Duodenal mucosa (tissue), 2 donors: ENCODE data around the gene TMEM41B.

Experiments
- H3K27ac ChIP-seq: one replicate; pipeline ENCODE4 v1.7.0; 2013; ENCODE audit warnings: low read depth, low read length
- H3K27me3 ChIP-seq, 2 donors: one replicate each; pipeline ENCODE4 v1.7.0; 2013; ENCODE audit warnings: low read length in 2 of 2, control low read depth in 1 of 2; ENCODE audit not compliant: insufficient read depth in 2 of 2, control insufficient read depth in 1 of 2
- H3K36me3 ChIP-seq, 2 donors: one replicate each; pipeline ENCODE4 v1.7.0; 2013; ENCODE audit warnings: low read length in 2 of 2, control low read depth in 1 of 2; ENCODE audit not compliant: insufficient read depth in 2 of 2, control insufficient read depth in 1 of 2
- H3K4me1 ChIP-seq, 2 donors: one replicate each; pipeline ENCODE4 v1.7.0; 2013; ENCODE audit warnings: low read length in 2 of 2, control low read depth in 1 of 2; ENCODE audit not compliant: insufficient read depth in 2 of 2, control insufficient read depth in 1 of 2
- H3K4me3 ChIP-seq, 2 donors: one replicate each; pipeline ENCODE4 v1.7.0; 2013; ENCODE audit warnings: low read length in 2 of 2, low read depth in 1 of 2
- H3K9ac ChIP-seq, 2 donors: one replicate each; pipeline ENCODE4 v1.7.0; 2013; ENCODE audit warnings: low read length in 2 of 2, low read depth in 1 of 2
- H3K9me3 ChIP-seq, 2 donors: one replicate each; pipeline ENCODE4 v1.7.0; 2013; ENCODE audit warnings: low read length in 2 of 2, control low read depth in 1 of 2; ENCODE audit not compliant: control insufficient read depth in 1 of 2

The TMEM41B gene

GRCh38 chr11:9231848-9232177, 82.6 kb downstream of the TMEM41B start:
- H3K9ac ChIP-seq: no peak overlapping the region
- H3K27me3 ChIP-seq: no peaks in the 10 kb centered on the region
- no peak overlapping the region for H3K27ac ChIP-seq
- H3K4me3 ChIP-seq: peak overlapping the region in 1 of 2 donors; percentile 34
- H3K4me1 ChIP-seq: peaks cover 0 to 6% of the 10 kb centered on the region in 2 donors
- H3K9me3 ChIP-seq: no peaks in the 10 kb centered on the region
- no peaks in the 10 kb centered on the region for H3K36me3 ChIP-seq
